Myometrial cell (primary cell): ENCODE measurements around the gene XBP1. TPM values are rescaled to one million over a fixed set of nuclear protein-coding genes. Genes with fewer than 3 reads are reported as not detected.

Experiments
- total RNA-seq: library from RNA; depleted of rRNA; stranded (reverse); fragments of >200 nt; gene quantifications from 2 replicates; pipeline ENCODE4 v1.2.3, GENCODE V29; 2015

Gene XBP1
- total RNA-seq: 242 and 249 TPM in 2 replicates

DNA sequence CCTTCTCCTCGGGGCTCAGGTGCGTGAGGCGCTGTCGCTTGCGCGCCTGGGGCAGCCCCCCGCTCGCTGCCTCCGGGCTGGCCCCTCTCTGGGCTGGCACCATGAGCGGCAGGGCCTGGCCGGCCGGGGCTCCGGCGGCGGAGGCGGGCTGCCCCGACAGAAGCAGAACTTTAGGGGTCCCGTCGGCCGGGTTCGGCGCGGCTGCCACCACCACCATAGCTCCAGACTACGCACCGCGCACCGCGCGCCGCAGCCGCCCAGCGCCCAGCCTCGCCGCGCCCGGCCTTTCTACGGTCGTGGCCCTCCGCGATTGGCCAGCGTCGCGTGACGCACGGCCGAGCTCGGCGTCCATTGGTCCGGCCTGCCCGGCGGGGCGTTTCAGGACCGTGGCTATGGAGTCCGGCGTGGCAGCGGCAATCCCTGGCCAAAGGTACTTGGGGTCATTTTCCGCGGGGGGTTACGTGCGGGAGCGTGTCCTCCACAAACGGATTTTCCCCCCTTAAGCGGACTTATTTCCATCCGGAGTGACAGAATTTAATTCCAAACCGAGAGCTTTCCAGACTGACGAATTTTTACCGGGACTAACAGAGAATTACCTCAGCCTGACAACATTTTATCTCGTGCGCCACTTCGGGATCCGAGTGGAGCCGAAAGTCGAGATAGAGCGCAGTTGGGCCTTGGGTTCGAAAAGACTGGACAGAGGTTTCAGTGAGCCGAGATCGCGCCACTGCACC is at the start of gene XBP1:
Gene XBP1, minus strand, starts transcription at position 262 of the 734 bp plus-strand sequence.

DNA sequence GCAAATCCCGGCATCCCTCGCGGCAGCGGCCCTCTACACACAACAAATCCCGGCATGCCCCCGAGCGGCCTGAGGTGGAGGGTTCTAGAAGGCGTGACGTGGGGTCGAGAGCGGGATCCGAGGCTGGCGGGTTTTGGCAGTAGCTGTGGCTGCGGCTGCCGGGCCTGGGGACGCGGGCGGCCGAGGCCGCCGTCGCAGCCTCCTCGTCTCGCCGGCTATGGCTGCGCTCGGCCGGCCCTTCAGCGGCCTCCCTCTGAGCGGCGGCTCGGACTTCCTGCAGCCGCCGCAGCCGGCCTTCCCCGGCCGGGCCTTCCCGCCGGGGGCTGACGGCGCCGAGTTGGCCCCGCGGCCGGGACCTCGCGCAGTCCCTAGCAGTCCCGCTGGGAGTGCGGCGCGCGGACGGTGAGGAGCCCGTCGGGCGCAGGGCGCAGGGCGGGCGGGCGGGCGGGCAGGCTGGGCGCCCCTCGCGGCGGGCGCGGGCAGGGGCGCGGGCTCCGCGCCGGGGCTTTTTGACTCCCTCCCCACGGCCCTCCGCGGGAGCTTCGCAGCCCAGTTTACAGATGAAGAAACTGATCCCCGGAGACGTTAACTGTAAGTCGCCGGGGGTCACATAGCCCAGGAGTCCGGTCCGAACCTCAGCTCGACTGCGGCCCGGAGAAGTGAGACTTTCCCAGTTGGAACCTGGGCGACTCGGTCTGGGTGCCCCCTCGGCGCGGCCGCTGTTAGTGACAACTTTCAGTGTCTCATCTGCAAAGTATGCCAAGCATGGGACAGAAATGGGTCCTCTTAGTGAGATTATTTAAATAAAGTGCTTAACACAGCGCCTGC is 27.5 kb downstream of the XBP1 start, which contains the start of gene CCDC117:
Gene CCDC117, plus strand, starts transcription at position 63 of the 828 bp plus-strand sequence. Its CDS starts 155 bp downstream, at position 218.

Other genes with a start within 250 kb of the XBP1 start
- 7.8 and 14.9 TPM in 2 replicates for gene TTC28, start 120.7 kb downstream of the XBP1 start, total RNA-seq
- gene CHEK2, start 58.7 kb downstream of the XBP1 start, total RNA-seq: 20.0 and 24.5 TPM in 2 replicates
- 19.0 and 34.2 TPM in 2 replicates for gene HSCB, start 58.5 kb downstream of the XBP1 start, total RNA-seq
- 11.9 and 17.0 TPM in 2 replicates for gene CCDC117, start 27.9 kb downstream of the XBP1 start, total RNA-seq
- gene ZNRF3, start 83.0 kb upstream of the XBP1 start, total RNA-seq: 6.0 and 6.3 TPM in 2 replicates